ENCODE results near the gene KLHDC8A. TPM values are rescaled to one million over a fixed set of nuclear protein-coding genes. Genes with fewer than 3 reads are reported as not detected.
"Not testable (repeated sequence)": the region's sequence is repeated elsewhere in the genome, so short reads cannot be mapped to it uniquely, and the experiment has no call there.

The KLHDC8A gene, protein sequence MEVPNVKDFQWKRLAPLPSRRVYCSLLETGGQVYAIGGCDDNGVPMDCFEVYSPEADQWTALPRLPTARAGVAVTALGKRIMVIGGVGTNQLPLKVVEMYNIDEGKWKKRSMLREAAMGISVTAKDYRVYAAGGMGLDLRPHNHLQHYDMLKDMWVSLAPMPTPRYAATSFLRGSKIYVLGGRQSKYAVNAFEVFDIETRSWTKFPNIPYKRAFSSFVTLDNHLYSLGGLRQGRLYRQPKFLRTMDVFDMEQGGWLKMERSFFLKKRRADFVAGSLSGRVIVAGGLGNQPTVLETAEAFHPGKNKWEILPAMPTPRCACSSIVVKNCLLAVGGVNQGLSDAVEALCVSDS
- not detected for total RNA-seq

- DNase-seq (ENCODE audit: low spot score in 2 of 2) (no peak), ATAC-seq (no peak)
- Mint-ChIP-seq H3K27ac (no peak within 1 kb of the TSS), H3K9me3 (no peaks in the 10 kb centered on the region), H3K36me3 (no peaks in the 10 kb centered on the region)
Measured at GRCh38 chr1:205356440-205357139, at the start of gene KLHDC8A. Gene KLHDC8A, minus strand, starts transcription at chr1:205356922. Its CDS starts 13,318 bp downstream, at chr1:205343604.

DNA sequence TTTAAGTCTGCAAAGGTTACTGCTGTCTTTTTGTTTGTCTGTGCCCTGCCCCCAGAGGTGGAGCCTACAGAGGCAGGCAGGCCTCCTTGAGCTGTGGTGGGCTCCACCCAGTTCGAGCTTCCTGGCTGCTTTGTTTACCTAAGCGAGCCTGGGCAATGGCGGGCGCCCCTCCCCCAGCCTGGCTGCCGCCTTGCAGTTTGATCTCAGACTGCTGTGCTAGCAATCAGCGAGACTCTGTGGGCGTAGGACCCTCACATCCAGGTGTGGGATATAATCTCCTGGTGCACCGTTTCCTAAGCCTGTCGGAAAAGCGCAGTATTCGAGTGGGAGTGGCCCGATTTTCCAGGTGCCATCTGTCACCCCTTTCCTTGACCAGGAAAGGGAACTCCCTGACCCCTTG is 49.5 kb upstream of the KLHDC8A start:
- H3K36me3 Mint-ChIP-seq; ATAC-seq; H3K9me3 Mint-ChIP-seq; H3K27ac Mint-ChIP-seq; DNase-seq (ENCODE audit: low spot score in 2 of 2): not testable (repeated sequence)

GRCh38 chr1:205404484-205404883 is 47.8 kb upstream of the KLHDC8A start:
- not testable (repeated sequence) for H3K9me3 Mint-ChIP-seq; DNase-seq (ENCODE audit: low spot score in 2 of 2); H3K36me3 Mint-ChIP-seq; H3K27ac Mint-ChIP-seq; ATAC-seq

DNA sequence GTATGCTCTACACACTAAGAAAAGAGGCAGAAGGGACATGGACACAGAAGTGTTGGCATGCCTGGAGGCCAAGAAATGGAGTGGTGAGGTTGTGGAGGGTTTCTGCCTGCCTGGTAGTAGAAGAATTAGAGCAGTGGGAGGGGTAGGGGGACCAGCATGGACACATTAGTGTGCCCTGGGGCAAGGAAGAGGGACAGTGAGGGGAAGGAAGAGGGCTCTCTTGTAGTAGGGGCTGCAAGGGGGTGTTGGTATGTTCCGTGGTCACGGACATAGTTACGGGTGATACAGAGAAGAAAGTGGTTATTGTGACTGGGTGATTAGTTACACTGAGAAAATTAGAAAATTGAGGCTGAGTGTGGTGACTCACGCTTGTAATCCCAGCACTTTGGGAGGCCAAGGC is 41.9 kb upstream of the KLHDC8A start:
- no peak overlapping the region for H3K27ac Mint-ChIP-seq
- DNase-seq (ENCODE audit: low spot score in 2 of 2): no peak
- H3K9me3 Mint-ChIP-seq: no peaks in the 10 kb centered on the region
- H3K36me3 Mint-ChIP-seq: no peaks in the 10 kb centered on the region
- no peak for ATAC-seq

DNA sequence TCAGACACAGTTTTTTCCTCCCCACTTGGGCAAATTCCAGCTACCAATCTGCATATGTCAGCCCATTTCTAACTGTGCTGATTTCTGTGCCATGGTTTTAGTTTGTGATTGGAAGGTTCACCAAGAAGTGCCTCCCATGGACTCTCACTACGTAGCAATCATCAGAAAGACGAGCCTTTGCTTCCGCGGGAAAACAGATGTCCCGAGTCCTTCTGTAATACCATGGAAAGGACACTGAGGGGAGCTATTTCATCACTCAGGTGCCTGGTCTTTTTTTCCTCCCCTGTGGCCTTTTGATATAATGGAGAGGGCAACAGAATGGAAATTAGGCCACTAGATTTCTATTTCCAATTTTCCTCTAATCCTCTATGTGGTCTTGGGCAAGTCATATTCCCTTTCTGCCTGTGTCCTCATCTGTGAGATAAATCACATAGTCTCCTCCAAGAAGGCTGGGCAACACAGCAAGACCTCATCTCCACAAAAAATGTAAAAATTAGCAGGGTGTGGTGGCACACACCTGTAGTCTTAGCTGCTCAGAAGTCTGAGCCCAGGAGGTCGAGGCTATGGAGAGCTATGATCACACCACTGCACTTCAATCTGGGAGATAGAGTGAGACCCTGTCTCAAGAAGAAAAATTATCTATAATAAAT is 40.4 kb upstream of the KLHDC8A start:
- ATAC-seq (no peak), DNase-seq (ENCODE audit: low spot score in 2 of 2) (peak in 1 of 2 donors; percentile 19)
- no peaks in the 10 kb centered on the region for H3K36me3 Mint-ChIP-seq
- H3K9me3 Mint-ChIP-seq: no peaks in the 10 kb centered on the region
- H3K27ac Mint-ChIP-seq: no peak overlapping the region

DNA sequence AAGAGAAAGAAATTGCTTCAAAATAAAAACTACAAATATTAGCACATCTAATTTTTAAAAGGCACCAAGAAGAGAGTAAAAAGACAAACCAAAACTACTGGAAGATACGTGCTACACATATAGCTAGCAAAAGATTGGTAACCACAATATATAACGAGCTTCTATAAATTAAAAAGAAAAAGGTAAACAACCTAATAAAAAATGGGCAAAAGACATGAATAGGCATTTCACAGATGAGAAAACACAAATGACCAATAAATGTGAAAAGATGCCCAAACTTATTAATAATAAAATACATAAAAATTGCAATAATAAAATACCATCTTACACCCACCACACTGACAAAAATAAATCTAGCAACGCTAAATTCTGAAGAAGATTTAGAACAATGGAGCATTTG is 38.9 kb upstream of the KLHDC8A start:
- Mint-ChIP-seq H3K36me3 (no peaks in the 10 kb centered on the region), H3K9me3 (no peaks in the 10 kb centered on the region), H3K27ac (no peak overlapping the region)
- ATAC-seq: no peak
- no peak for DNase-seq (ENCODE audit: low spot score in 2 of 2)

GRCh38 chr1:205392650-205393049 is 35.9 kb upstream of the KLHDC8A start:
- ATAC-seq (no peak), DNase-seq (ENCODE audit: low spot score in 2 of 2) (no peak)
- H3K9me3 Mint-ChIP-seq: no peaks in the 10 kb centered on the region
- no peaks in the 10 kb centered on the region for H3K36me3 Mint-ChIP-seq
- no peak overlapping the region for H3K27ac Mint-ChIP-seq

DNA sequence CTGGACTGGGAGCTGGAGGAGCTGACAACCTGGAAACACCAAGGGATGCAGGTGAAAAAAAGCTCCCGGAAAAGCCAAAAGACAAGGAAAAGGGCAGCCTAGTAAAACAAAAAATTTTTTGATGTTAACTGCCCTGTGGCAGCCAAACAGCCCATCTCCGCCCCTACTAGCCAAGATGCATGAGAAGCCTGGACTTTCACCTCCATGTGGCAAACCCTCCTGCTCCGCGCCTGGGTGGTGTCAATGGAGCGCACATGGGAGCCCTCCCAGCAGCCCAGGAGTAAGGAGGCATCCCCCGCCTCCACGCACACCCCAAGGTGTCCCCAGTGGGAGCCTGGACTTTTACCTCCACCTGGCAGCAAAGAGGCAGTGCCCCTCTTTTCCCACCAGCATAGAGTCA is 34.7 kb upstream of the KLHDC8A start:
- no peak for DNase-seq (ENCODE audit: low spot score in 2 of 2)
- Mint-ChIP-seq H3K9me3 (no peaks in the 10 kb centered on the region), H3K27ac (no peak overlapping the region), H3K36me3 (no peaks in the 10 kb centered on the region)
- no peak for ATAC-seq

DNA sequence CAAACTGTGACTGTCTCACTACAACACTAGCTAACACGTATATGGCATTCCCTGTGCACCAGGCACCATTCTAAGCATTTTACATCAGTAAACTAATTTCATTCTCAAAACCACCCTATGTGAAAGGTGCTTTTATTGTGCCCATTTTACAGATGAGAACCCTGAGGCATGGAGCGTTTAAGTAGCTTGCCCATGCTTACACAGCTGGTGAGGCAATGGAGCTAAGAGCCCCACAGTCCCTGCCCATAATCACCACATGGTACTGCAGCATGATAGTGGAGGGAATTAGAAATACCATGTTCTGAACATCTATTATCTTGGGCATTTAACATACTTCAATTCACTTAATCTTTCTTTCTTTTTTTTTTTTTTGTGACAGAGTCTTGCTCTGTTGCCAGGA is 31.1 kb upstream of the KLHDC8A start:
- Mint-ChIP-seq H3K27ac (no peak overlapping the region), H3K9me3 (no peaks in the 10 kb centered on the region), H3K36me3 (no peaks in the 10 kb centered on the region)
- no peak for ATAC-seq
- DNase-seq (ENCODE audit: low spot score in 2 of 2): no peak

DNA sequence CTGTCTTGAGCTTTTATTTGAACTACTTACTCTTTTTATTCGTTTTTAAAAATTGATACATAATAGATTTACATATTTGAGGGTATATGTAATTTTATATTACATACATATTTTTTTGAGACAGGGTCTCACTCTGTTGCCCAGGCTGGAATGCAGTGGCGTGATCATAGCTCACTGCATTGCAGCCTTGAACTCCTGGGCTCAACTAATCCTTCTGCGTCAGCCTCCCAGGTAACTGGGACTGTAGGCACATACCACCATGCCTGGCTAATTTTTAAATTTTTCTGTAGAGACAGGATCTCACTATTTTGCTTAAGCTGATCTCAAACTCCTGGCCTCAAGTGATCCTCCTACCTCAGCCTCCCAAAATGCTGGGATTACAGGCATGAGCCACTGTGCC is 26.3 kb upstream of the KLHDC8A start:
- DNase-seq (ENCODE audit: low spot score in 2 of 2); H3K36me3 Mint-ChIP-seq; H3K9me3 Mint-ChIP-seq; ATAC-seq; H3K27ac Mint-ChIP-seq: not testable (repeated sequence)

- no peak for ATAC-seq
- Mint-ChIP-seq H3K27ac (no peak overlapping the region), H3K36me3 (no peaks in the 10 kb centered on the region), H3K9me3 (no peaks in the 10 kb centered on the region)
- no peak for DNase-seq (ENCODE audit: low spot score in 2 of 2)
Measured at GRCh38 chr1:205382561-205382960, 25.8 kb upstream of the KLHDC8A start.

GRCh38 chr1:205381305-205381704 is 24.6 kb upstream of the KLHDC8A start:
- Mint-ChIP-seq H3K9me3 (no peaks in the 10 kb centered on the region), H3K27ac (no peak overlapping the region), H3K36me3 (no peaks in the 10 kb centered on the region)
- DNase-seq (ENCODE audit: low spot score in 2 of 2) (no peak), ATAC-seq (no peak)

DNA sequence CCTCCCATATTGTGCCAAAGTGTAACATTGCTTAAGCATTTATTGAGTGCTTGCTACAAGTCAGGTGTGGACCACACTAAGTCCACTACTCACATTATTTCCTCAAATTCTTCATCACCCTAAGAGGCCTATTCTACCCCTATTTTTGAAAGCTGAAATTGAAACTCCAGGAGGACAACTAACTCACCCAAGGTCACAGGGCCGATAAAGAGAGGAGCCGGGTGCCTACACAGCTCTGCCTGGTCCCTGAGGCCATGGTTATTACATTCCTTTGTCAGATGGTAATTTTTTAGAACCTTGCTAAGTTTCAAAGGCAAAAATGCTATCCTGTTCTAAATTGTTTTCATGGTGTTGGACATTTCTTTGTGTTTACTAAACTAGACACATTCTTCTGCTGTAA is 24.2 kb upstream of the KLHDC8A start:
- no peaks in the 10 kb centered on the region for H3K9me3 Mint-ChIP-seq
- no peak overlapping the region for H3K27ac Mint-ChIP-seq
- DNase-seq (ENCODE audit: low spot score in 2 of 2) (no peak), ATAC-seq (no peak)
- no peaks in the 10 kb centered on the region for H3K36me3 Mint-ChIP-seq

DNA sequence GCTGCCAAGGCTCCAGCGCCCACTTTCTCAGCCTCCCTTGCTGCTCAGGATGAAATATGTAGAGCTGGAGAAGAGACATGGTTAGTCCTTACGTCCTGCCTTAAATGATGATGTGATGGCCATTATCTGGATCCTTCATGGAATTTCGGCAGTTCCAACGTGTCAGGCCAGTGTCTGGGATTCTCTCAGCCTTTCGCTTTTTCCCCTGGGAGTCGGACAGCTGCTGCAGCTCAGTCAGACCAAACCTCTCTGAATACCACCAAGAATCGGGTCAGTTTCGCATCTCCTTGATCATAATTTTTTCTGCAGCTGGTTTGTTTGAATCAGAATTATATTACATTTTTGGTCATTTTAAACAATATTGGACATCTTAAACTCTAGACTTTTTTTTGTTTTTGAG is 22.3 kb upstream of the KLHDC8A start:
- Mint-ChIP-seq H3K27ac (no peak overlapping the region), H3K9me3 (no peaks in the 10 kb centered on the region), H3K36me3 (no peaks in the 10 kb centered on the region)
- ATAC-seq: no peak
- DNase-seq (ENCODE audit: low spot score in 2 of 2): no peak

- H3K9me3 Mint-ChIP-seq: no peaks in the 10 kb centered on the region
- ATAC-seq: no peak
- H3K27ac Mint-ChIP-seq: no peak overlapping the region
Measured at GRCh38 chr1:205377355-205377754, 20.6 kb upstream of the KLHDC8A start.

DNA sequence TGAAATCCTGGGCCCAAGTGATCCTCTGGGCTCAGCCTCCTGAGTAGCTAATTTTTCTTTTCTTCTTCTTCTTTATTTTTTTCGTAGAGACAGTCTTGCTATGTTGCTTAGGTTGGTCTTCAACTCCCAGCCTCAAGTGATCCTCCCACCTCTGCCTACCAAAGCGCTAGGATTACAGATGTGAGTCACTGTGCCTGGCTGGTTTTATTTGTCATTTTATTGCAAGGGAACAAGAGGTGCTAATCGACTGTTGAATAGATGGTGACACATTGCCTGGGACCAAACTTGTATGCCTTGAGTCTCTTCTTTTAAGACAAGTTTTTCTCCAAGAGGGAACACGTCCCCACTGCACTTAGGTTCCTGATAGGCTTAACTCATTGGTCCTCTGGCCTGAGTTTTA is 20.0 kb upstream of the KLHDC8A start:
- DNase-seq (ENCODE audit: low spot score in 2 of 2) (no peak), ATAC-seq (peak in 1 of 2 donors; percentile 34)
- Mint-ChIP-seq H3K36me3 (no peaks in the 10 kb centered on the region), H3K9me3 (no peaks in the 10 kb centered on the region), H3K27ac (no peak overlapping the region)

More at GRCh38 chr1:205377355-205377754, 20.6 kb upstream of the KLHDC8A start:
- DNase-seq (ENCODE audit: low spot score in 2 of 2): no peak
- H3K36me3 Mint-ChIP-seq: no peaks in the 10 kb centered on the region

GRCh38 chr1:205375835-205376545 is 19.3 kb upstream of the KLHDC8A start:
- Mint-ChIP-seq H3K27ac (no peak overlapping the region), H3K36me3 (no peaks in the 10 kb centered on the region), H3K9me3 (no peaks in the 10 kb centered on the region)
- ATAC-seq (no peak), DNase-seq (ENCODE audit: low spot score in 2 of 2) (no peak)
